HK-2 (cell line): ENCODE data around the gene POFUT1.
"Not testable (repeated sequence)": the region's sequence is repeated elsewhere in the genome, so short reads cannot be mapped to it uniquely, and the experiment has no call there.

Source experiments
- DNase-seq: peaks from one replicate; pipeline ENCODE4 v3.0.0-alpha.2; 2018; ENCODE audit not compliant: unreplicated experiment

POFUT1 gene

GRCh38 chr20:32234135-32234808 is 26.6 kb downstream of the POFUT1 start:
- DNase-seq = no peak

DNA sequence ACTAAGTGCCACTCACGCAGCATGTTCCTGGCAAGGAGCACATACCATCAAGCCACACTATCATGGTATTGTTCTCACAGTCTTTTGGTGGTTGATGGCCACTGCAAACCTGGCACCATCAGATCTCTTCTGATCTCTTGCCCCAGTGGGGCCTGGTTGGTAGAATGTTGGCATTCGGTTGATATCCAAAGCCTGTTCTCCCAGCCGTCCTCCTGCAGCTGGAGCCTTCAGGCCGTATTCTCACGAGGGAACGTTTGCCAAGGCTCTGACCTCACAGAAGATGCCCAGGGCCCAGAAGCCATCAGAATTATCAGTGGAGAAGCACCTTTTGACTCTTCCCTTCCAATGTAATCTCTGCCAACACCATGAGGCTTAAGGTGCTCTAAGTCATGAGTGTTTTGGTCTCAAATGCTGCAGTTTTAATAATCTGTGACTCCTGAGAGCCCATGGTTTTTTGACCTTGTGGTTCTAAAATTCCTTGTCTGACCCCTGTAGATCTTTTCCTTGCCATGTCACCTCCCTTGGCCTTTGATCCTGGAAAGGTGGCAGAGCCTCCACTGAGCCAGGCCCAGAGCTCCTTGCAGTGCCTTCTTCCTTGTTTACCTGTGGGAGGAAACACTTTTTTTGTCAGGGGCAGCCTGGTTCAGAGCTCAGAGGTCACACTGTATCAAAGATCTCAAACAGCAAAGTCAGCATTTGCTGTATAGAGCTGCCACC is 27.8 kb downstream of the POFUT1 start:
- no peak for DNase-seq

GRCh38 chr20:32236048-32236533 is 28.4 kb downstream of the POFUT1 start:
- DNase-seq = no peak

DNA sequence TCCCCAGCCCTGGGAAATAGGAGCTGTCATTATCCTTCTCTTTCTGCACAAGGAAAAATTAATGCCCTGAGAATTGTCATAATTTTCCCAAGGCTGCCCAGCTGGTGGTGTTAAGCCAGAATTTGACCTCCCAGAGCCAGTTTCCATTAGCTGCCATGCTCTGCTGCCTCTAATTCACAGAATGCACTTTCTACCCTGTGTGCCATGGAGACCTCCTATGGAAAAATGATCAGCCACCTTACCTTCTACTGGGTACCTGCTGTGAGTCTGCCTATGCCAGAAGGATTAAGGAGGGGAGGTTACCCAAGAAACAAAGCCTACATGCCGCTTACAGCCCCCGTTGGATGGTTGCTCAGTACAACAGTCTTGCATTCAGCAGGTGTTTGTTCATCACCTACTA is 29.1 kb downstream of the POFUT1 start:
- no peak for DNase-seq

DNA sequence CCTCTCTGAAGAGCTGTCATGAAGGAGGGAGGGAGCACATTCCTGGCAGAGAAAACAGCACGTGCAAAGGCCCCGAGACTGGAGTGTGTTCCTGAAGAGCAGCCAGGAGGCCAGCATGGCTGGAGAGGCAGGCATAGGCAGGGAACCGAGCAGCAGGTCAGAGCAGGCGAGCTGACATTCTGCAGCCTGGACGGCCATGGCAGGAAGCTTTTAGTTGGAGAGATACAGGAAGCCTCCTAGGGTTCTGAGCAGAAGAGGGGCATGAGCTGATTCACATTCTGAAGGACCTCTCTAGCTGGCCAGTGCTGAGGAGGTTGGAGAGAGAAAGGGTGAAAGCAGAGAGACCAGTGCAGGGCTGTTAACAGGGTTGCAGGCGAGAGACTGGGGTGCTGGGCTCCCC is 29.7 kb downstream of the POFUT1 start:
- no peak for DNase-seq

GRCh38 chr20:32238483-32239425 is 31.1 kb downstream of the POFUT1 start:
- no peak for DNase-seq

DNA sequence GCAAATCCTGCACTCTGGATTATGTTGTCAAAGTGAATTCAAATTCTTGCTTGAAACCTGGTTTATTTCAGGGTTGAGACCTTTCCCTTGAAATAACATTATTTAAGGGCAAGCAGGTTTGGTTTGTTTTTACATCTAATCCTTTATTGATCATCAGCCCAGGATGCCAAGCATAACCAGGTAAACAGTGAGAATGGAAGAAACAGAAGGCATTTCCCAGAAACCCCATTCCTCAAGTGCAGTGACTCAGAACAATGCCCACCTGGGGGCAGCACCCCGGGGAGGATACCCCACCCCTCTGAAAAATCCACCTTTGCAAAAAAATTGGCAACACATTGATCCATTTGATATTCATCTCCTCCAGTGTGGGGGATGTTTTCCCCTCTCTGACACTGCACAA is 32.5 kb downstream of the POFUT1 start:
- DNase-seq = no peak

GRCh38 chr20:32241807-32242206 is 34.1 kb downstream of the POFUT1 start:
- no peak for DNase-seq

DNA sequence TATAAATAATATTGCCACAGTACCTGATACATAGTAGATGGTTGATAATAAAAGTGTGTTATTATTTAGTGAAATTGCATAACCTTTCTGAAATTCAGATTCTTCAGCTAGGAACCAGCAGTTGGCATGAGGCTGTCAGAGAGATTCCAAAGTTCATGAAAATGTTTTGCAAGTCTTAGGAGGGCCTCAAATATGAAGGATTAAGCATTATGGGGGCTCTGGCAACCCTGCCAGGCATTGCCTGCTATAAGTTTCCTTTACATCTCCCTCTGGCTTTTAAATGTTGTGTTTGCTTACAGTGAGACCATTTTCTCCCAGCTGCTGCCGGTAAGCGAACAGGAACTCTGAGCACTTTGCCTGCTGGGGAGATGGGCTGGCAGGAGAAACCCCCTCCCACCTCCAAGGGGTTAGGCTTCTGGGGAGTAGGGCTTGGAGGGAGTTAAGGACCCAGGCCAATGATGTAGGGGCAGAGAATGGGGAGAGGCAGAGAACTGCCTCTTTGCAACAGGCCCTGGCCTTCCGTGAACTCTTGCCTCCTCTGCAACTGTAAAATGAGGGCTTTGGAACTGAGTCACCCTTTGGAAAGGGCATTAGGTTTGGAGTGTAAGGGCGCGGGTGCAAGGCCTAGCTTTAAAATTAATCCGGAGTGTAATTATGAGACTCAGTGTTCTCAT is 36.6 kb downstream of the POFUT1 start:
- no peak for DNase-seq

DNA sequence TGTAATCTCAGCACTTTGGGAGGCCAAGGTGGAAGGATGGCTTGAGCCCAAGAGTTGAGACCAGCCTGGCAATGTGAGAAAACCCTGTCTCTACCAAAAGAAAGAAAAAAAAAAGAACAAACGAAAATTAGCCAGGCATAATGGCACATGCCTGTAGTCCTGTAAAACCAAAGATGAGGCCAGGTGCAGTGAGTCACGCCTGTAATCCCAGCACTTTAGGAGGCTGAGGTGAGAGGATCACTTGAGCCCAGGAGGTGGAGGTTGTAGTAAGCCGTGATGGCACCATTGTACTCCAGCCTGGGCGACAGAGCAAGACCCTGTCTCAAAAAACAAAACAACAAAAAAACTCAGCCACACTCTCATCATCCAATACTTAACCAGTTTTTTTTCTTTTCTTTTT is 37.3 kb downstream of the POFUT1 start:
- no peak for DNase-seq

GRCh38 chr20:32246208-32246607 is 38.5 kb downstream of the POFUT1 start:
- DNase-seq = not testable (repeated sequence)

DNA sequence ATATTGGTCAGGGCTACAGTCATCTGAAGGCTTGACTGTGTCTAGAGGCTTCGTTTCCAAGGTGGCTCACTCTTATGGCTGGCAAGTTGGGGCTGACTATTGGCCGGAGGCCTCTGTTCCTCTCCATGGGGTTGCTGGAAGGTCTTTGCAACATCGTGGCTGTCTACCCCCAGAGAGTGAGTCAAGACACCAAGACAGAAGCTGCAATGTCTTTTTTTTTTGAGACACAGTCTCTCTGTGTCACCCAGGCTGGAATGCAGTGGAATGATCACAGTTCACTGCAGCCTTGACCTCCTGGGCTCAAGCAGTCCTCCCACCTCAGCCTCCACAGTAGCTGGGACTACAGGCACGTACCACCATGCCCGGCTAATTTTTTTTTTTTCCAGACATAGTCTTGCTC is 40.4 kb downstream of the POFUT1 start:
- DNase-seq = no peak

- DNase-seq = no peak
Measured at GRCh38 chr20:32249030-32249738, 41.5 kb downstream of the POFUT1 start.

- DNase-seq = no peak
Measured at GRCh38 chr20:32251470-32251869, 43.8 kb downstream of the POFUT1 start.

DNA sequence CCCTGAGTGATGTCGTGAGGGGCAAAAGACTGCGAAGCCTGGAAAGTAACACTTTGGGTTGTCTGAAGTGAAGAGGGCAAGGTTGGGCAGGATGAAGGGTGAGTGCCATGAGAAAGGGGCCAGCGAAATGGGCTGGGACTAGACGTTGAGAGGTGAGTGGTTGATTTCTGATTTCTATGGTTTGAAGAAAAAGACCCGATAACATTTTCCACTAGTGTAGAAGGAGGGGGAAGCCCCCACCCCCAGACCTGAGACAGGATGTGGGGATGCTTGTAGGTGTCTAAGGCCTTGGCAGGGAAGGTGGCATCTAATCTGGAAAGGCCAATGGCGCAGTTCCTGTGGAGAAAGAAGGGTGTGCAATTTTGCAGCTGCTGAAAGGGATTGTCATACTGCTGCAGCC is 44.5 kb downstream of the POFUT1 start:
- no peak for DNase-seq

DNA sequence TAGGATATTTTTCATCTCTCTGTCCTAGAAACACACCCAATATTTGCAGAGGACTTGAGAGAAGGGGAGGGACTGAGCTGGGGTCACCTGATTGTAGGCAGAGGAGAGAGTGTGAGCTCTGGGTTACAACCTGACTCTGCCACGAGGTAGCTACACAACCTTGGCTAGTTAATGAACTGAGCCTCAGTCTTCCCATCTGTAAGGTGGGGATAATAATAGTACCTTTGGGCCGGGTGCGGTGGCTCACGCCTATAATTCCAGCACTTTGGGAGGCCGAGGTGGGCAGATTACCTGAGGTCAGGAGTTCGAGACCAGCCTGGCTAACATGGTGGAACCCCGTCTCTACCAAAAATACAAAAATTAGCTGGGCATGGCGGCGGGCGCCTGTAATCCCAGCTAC is 53.3 kb downstream of the POFUT1 start:
- DNase-seq = not testable (repeated sequence)

GRCh38 chr20:32261644-32262043 is 54.0 kb downstream of the POFUT1 start:
- DNase-seq = no peak

DNA sequence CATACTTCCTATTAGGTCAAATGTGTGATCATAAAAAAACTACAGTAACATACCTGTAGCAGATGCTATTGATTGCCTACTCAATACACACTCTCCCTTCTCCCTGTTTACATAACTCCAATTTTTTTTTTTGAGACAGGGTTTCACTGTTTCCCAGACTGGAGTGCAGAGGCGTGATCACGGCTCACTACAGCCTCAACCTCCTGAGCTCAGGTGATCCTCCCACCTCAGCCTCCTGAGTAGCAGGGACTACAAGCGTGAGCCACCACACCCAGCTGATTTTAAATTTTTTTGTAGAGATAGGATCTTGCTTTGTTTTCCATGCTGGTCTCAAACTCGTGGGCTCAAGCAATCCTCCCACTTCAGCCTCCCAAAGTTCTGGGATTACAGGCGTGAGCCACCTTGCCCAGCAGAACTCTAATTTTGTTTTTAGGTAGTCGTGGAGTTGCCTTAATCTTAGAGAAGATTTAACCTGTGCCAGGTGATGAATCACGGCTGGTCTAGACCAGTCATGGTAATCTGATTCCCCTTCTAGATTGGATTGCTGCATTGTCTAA is 55.8 kb downstream of the POFUT1 start:
- no peak for DNase-seq

DNA sequence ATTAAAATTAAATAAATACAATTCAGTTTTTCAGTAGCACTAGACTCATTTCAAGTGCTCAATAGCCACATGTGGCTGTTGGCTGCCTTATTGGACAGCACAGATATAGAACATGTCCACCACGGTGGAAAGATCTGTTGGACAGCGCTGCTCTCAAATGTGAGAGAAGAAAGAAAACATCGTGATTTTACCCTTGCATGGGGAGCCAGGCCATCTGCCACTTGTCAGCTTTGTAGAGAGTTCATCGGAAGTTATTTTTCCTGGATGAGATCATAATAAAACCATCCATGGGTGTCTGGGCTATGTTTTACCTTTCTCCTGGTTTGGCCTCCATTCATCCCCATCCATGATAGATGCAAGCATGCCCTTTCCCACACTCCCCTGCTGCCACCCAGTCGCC is 63.9 kb downstream of the POFUT1 start:
- no peak for DNase-seq

DNA sequence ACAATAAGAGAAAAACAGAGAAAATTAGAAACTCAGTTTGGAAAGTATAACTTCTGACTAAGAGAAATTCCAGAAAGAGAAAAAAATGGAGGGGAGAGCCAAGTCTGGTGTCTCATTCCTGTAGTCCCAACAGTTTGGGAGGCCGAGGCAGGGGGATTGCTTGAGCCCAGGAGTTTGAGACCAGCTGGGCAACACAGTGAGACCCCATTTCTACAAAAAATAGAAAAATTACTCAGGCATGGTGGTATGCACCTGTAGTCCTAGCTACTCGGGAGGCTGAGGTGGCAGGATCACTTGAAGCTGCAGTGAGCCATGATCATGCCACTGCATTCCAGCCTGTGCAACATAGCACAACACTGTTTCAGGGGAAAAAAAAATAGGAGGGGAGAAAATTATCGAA is 66.7 kb downstream of the POFUT1 start:
- no peak for DNase-seq

- not testable (repeated sequence) for DNase-seq
Measured at GRCh38 chr20:32275163-32275562, 67.5 kb downstream of the POFUT1 start.
